Neural cell (in vitro differentiated cells): ENCODE measurements around the gene LTB4R2.

Experiments
- EP300 ChIP-seq: fragments of 450-650 bp; conservative IDR thresholded peaks from 2 replicates; pipeline ENCODE4 v1.6.1; 2014; ENCODE audit warnings: antibody characterized with exemption, mild to moderate bottlenecking, moderate library complexity; ENCODE audit not compliant: poor library complexity, severe bottlenecking
- EZH2 ChIP-seq: fragments of 200-600, 300-800 bp; shearing (Covaris generic), sonication (generic); IDR thresholded peaks from 2 replicates; pipeline ENCODE4 v1.6.1; 2014; ENCODE audit warnings: antibody characterized with exemption, low read length, borderline replicate concordance, mild to moderate bottlenecking; ENCODE audit not compliant: insufficient read depth, poor library complexity, severe bottlenecking
- MXI1 ChIP-seq: fragments of 450-650 bp; conservative IDR thresholded peaks from 2 replicates; pipeline ENCODE4 v1.6.1; 2014; ENCODE audit warnings: antibody characterized with exemption, mild to moderate bottlenecking; ENCODE audit not compliant: poor library complexity, severe bottlenecking
- POLR2AphosphoS5 ChIP-seq: IDR thresholded peaks from 2 replicates; pipeline ENCODE4 v1.6.1; 2012
- RAD21 ChIP-seq: fragments of 450-650 bp; conservative IDR thresholded peaks from 2 replicates; pipeline ENCODE4 v1.6.1; 2014; ENCODE audit warnings: antibody characterized with exemption, mild to moderate bottlenecking, moderate library complexity
- SMC3 ChIP-seq: fragments of 450-650 bp; conservative IDR thresholded peaks from 2 replicates; pipeline ENCODE4 v1.6.1; 2014; ENCODE audit warnings: antibody characterized with exemption, mild to moderate bottlenecking, moderate library complexity; ENCODE audit not compliant: poor library complexity
- TAF1 ChIP-seq: IDR thresholded peaks from 2 replicates; pipeline ENCODE4 v1.6.1; 2012; ENCODE audit warnings: low read depth
- TF ChIP-seq, protein P1 (sequence below): fragments of 450-650 bp; IDR thresholded peaks from 2 replicates; pipeline ENCODE4 v1.5.1; 2014; ENCODE audit warnings: antibody characterized with exemption, mild to moderate bottlenecking, moderate library complexity; ENCODE audit not compliant: poor library complexity, severe bottlenecking
- TF ChIP-seq, protein P2 (sequence below): IDR thresholded peaks from 2 replicates; pipeline ENCODE4 v1.6.1; 2012; ENCODE audit warnings: borderline replicate concordance

DNA sequence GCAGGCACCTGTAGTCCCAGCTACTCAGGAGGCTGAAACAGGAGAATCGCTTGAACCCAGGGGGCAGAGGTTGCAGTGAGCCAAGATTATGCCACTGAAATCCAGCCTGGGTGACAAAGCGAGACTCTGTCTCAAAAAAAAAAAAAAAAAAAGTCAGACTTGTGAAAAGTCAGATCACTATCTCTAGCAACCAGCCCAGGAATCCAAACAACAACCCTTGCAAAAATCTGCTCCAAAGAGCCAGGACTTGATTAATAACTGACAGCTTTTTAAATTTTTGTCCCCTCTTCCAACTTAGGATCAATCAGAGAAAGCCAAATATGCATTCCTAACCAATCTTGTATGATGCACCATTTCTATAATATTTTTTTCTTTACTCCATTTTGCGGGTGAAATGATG lies 50.3 kb downstream of the LTB4R2 start:
- TF ChIP-seq, protein P1, sequence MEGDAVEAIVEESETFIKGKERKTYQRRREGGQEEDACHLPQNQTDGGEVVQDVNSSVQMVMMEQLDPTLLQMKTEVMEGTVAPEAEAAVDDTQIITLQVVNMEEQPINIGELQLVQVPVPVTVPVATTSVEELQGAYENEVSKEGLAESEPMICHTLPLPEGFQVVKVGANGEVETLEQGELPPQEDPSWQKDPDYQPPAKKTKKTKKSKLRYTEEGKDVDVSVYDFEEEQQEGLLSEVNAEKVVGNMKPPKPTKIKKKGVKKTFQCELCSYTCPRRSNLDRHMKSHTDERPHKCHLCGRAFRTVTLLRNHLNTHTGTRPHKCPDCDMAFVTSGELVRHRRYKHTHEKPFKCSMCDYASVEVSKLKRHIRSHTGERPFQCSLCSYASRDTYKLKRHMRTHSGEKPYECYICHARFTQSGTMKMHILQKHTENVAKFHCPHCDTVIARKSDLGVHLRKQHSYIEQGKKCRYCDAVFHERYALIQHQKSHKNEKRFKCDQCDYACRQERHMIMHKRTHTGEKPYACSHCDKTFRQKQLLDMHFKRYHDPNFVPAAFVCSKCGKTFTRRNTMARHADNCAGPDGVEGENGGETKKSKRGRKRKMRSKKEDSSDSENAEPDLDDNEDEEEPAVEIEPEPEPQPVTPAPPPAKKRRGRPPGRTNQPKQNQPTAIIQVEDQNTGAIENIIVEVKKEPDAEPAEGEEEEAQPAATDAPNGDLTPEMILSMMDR: no peak
- TF ChIP-seq POLR2AphosphoS5 (no peak), EP300 (no peak), MXI1 (no peak), SMC3 (no peak), TAF1 (no peak), EZH2 (no peak), RAD21 (no peak)
- TF ChIP-seq, protein P2, sequence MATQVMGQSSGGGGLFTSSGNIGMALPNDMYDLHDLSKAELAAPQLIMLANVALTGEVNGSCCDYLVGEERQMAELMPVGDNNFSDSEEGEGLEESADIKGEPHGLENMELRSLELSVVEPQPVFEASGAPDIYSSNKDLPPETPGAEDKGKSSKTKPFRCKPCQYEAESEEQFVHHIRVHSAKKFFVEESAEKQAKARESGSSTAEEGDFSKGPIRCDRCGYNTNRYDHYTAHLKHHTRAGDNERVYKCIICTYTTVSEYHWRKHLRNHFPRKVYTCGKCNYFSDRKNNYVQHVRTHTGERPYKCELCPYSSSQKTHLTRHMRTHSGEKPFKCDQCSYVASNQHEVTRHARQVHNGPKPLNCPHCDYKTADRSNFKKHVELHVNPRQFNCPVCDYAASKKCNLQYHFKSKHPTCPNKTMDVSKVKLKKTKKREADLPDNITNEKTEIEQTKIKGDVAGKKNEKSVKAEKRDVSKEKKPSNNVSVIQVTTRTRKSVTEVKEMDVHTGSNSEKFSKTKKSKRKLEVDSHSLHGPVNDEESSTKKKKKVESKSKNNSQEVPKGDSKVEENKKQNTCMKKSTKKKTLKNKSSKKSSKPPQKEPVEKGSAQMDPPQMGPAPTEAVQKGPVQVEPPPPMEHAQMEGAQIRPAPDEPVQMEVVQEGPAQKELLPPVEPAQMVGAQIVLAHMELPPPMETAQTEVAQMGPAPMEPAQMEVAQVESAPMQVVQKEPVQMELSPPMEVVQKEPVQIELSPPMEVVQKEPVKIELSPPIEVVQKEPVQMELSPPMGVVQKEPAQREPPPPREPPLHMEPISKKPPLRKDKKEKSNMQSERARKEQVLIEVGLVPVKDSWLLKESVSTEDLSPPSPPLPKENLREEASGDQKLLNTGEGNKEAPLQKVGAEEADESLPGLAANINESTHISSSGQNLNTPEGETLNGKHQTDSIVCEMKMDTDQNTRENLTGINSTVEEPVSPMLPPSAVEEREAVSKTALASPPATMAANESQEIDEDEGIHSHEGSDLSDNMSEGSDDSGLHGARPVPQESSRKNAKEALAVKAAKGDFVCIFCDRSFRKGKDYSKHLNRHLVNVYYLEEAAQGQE: no peak
